K562 (cell line): ENCODE measurements around the gene THRSP. TPM values are rescaled to one million over a fixed set of nuclear protein-coding genes. Genes with fewer than 3 reads are reported as not detected.
"Not testable (repeated sequence)": the region's sequence is repeated elsewhere in the genome, so short reads cannot be mapped to it uniquely, and the experiment has no call there.

Source experiments
- ATAC-seq: fragments of 200-7000 bp; cut with Tn5 transposase; 3 replicates; pipeline ENCODE4 v1.9.1; 2020; ENCODE audit warnings: moderate library complexity
- BruUV-seq: library from RNA; stranded (reverse); fragments of 400-500 nt; replicated peaks from 2 replicates; lab custom pipeline; 2021; lab: Mats Ljungman, UMichigan
- CTCF ChIA-PET: fragments of 300-600 bp; formaldehyde crosslinking; extraction: SDS; loops from one replicate; lab custom pipeline; 2021; ENCODE audit warnings: low intra/inter-chr PET ratio; lab: Yijun Ruan, JAX
- POLR2A ChIA-PET: fragments of 300-600, 350-650 bp; sonication (Branson Sonifier 250); formaldehyde crosslinking; extraction: SDS; loops from one replicate; lab custom pipeline; 2021; ENCODE audit warnings: antibody characterized with exemption, inconsistent platforms; lab: Yijun Ruan, JAX
- DNase-seq, 4 experiments: peaks; one replicate each; pipeline versions ENCODE4 v3.0.0 to v3.0.0-alpha.2; 2011 to 2018; ENCODE audit warnings: low spot score in 3 of 4, mixed read lengths in 3 of 4; ENCODE audit errors: extremely low read depth in 1 of 4
- FAIRE-seq: peaks from 2 replicates; lab custom pipeline; 2011; peaks lifted over from hg19 to GRCh38; lab: Jason Lieb, UNC
- H2AFZ ChIP-seq: 2 replicates; pipeline ENCODE4 v1.6.0; 2011; ENCODE audit warnings: low read depth, low read length, control low read depth, inconsistent platforms
- H3K27ac ChIP-seq: fragments of 200-600 bp; 3 replicates; pipeline ENCODE4 v1.8.0; 2011; ENCODE audit warnings: low read depth, mild to moderate bottlenecking, control low read depth, inconsistent platforms, low read length, moderate library complexity, mixed read lengths; ENCODE audit errors: extremely low read depth
- H3K27me3 ChIP-seq, 2 experiments: fragments of 300-600 bp in 1 of 2; 2 replicates in 1 of 2; 3 replicates in 1 of 2; pipeline versions ENCODE4 v1.6.0 to v1.8.0; 2011; ENCODE audit warnings: inconsistent platforms in 2 of 2, low read length in 2 of 2, mild to moderate bottlenecking in 1 of 2, mixed read lengths in 1 of 2, moderate library complexity in 1 of 2; ENCODE audit not compliant: control insufficient read depth in 2 of 2, insufficient read depth in 2 of 2
- H3K36me3 ChIP-seq: fragments of 300-600 bp; 3 replicates; pipeline ENCODE4 v1.8.0; 2011; ENCODE audit warnings: mild to moderate bottlenecking, low read length, inconsistent platforms; ENCODE audit not compliant: control insufficient read depth, insufficient read depth
- H3K4me1 ChIP-seq, 2 experiments: fragments of 200-600 bp in 1 of 2; replicated peaks in 1 of 2; 2 replicates in 1 of 2; 3 replicates in 1 of 2; pipeline versions ENCODE4 v1.5.1 to v1.8.0; 2011; ENCODE audit warnings: inconsistent platforms in 2 of 2, low read length in 2 of 2, mild to moderate bottlenecking in 1 of 2, mixed read lengths in 1 of 2, moderate library complexity in 1 of 2; ENCODE audit not compliant: control insufficient read depth in 2 of 2, insufficient read depth in 2 of 2
- H3K4me2 ChIP-seq: 2 replicates; pipeline ENCODE4 v1.6.1; 2011; ENCODE audit warnings: low read length, control low read depth, inconsistent platforms, mixed read lengths; ENCODE audit not compliant: insufficient read depth
- H3K4me3 ChIP-seq: fragments of 200-600 bp; sonication (generic), shearing (Covaris generic); 2 replicates; pipeline ENCODE4 v1.5.1; 2016; ENCODE audit warnings: control low read depth, inconsistent platforms
- H3K79me2 ChIP-seq: fragments of 200-600 bp; 3 replicates; pipeline ENCODE4 v1.8.0; 2011; ENCODE audit warnings: low read length, inconsistent platforms; ENCODE audit not compliant: control insufficient read depth, insufficient read depth
- H3K9ac ChIP-seq, 2 experiments: 2 replicates each; pipeline versions ENCODE4 v1.6.0 to v1.6.1; 2011; ENCODE audit warnings: low read depth in 2 of 2, low read length in 2 of 2, control low read depth in 1 of 2, inconsistent platforms in 1 of 2, mild to moderate bottlenecking in 1 of 2, mixed read lengths in 1 of 2; ENCODE audit not compliant: insufficient read depth in 1 of 2
- H3K9me1 ChIP-seq: one replicate; pipeline ENCODE4 v1.6.0; 2011; ENCODE audit warnings: inconsistent platforms, mild to moderate bottlenecking, low read length, moderate library complexity; ENCODE audit not compliant: control insufficient read depth, insufficient read depth
- H3K9me3 ChIP-seq: replicated peaks from 2 replicates; pipeline ENCODE4 v1.5.1; 2011; ENCODE audit warnings: low read depth, low read length, inconsistent platforms; ENCODE audit not compliant: control insufficient read depth, insufficient read depth
- H4K20me1 ChIP-seq: replicated peaks from 2 replicates; pipeline ENCODE4 v1.6.1; 2011; ENCODE audit warnings: low read length, inconsistent platforms, mixed read lengths; ENCODE audit not compliant: control insufficient read depth, insufficient read depth
- C11orf30 ChIP-seq: fragments of 450-650 bp; IDR thresholded peaks from 2 replicates; pipeline ENCODE4 v1.6.1; 2016; ENCODE audit warnings: low read depth, mild to moderate bottlenecking
- FOXA3 ChIP-seq, 2 experiments: fragments of 450-650 bp in 1 of 2; sonication (generic) in 1 of 2; formaldehyde crosslinking; IDR thresholded peaks in 1 of 2; conservative IDR thresholded peaks in 1 of 2; 2 replicates each; pipeline versions ENCODE4 v1.4.0 to v1.8.0; 2020 to 2022; ENCODE audit warnings: mild to moderate bottlenecking in 2 of 2, missing genetic modification reagents in 1 of 2
- MIER1 ChIP-seq: fragments of 450-650 bp; IDR thresholded peaks from 2 replicates; pipeline ENCODE4 v1.6.1; 2016; ENCODE audit warnings: antibody characterized with exemption, mild to moderate bottlenecking, low read depth
- MTF1 ChIP-seq: fragments of 250-450 bp; sonication (Bioruptor Pico); IDR thresholded peaks from 2 replicates; pipeline ENCODE4 v1.9.0; 2021; ENCODE audit warnings: moderate library complexity, mild to moderate bottlenecking, inconsistent platforms, borderline replicate concordance
- SP1 ChIP-seq: sonication (generic); formaldehyde crosslinking; IDR thresholded peaks from 2 replicates; pipeline ENCODE4 v1.8.1; 2022; ENCODE audit warnings: mild to moderate bottlenecking, missing genetic modification reagents
- STAG1 ChIP-seq: sonication (generic); formaldehyde crosslinking; IDR thresholded peaks from 2 replicates; pipeline ENCODE4 v1.5.0; 2020; ENCODE audit warnings: missing genetic modification reagents, borderline replicate concordance
- ZFP30 ChIP-seq: fragments of 250-450 bp; sonication (Bioruptor Pico); IDR thresholded peaks from 2 replicates; pipeline ENCODE4 v1.8.0; 2022; ENCODE audit warnings: moderate library complexity, mild to moderate bottlenecking, inconsistent platforms, borderline replicate concordance
- ZNF121 ChIP-seq: sonication (generic); formaldehyde crosslinking; conservative IDR thresholded peaks from 2 replicates; pipeline ENCODE4 v1.8.0; 2022; ENCODE audit warnings: missing genetic modification reagents
- WGBS: fragments of 100-300 bp; shearing (Covaris generic); methylation state at CpG from one replicate; pipeline ENCODE4 v1.1.6; 2016; ENCODE audit warnings: low coverage, mixed read lengths; ENCODE audit not compliant: insufficient coverage; ENCODE audit errors: missing lambda C conversion rate; 5-methylcytosine and 5-hydroxymethylcytosine counted together
- in situ Hi-C: fragments of 300-500 bp; cut with MboI; formaldehyde crosslinking; loops from 4 replicates; pipeline ENCODE4 v1.15.0; 2018; ENCODE audit warnings: inconsistent platforms, mixed read lengths
- intact Hi-C: fragments of 100-400 bp; cut with micrococcal nuclease; formaldehyde crosslinking; loops from 2 replicates; pipeline ENCODE4 v1.14.2; 2022
- polyA plus RNA-seq, 8 experiments: library from polyadenylated mRNA; depleted of rRNA in 4 of 8; stranded (reverse) in 5 of 8; unstranded in 3 of 8; fragments of >200 nt; fragmentation: Nextera tagmentation in 2 of 8; fragmentation: Illumina TruSeq in 1 of 8; extraction: Ambion mirVana in 2 of 8; extraction: Trizol in 1 of 8; gene quantifications; 2 replicates each; pipeline versions ENCODE4 v1.2.1 to v1.2.3, GENCODE V29; 2011 to 2014; ENCODE audit warnings: inconsistent platforms in 1 of 8, missing spikeins in 1 of 8
- total RNA-seq, 7 experiments: library from RNA; depleted of rRNA in 6 of 7; stranded (reverse); fragments of >200 nt in 6 of 7; fragmentation: Illumina TruSeq in 2 of 7; extraction: Trizol in 2 of 7; gene quantifications; 2 replicates each; pipeline versions ENCODE4 v1.2.1 to v1.2.3, GENCODE V29; 2011 to 2021; ENCODE audit warnings: low replicate concordance in 1 of 7
- TF ChIP-seq, protein P1 (sequence below): sonication (generic); formaldehyde crosslinking; IDR thresholded peaks from 2 replicates; pipeline ENCODE4 v1.8.0; 2023; ENCODE audit warnings: mild to moderate bottlenecking, missing genetic modification reagents

Gene THRSP
- total and polyA plus RNA-seq, 9 of the 15 experiments (the other 6 are each of a cell fraction or from before 2014, with no cell fraction given), result 0.23 to 0.56 (median 0.31) TPM; not detected in 2

DNA sequence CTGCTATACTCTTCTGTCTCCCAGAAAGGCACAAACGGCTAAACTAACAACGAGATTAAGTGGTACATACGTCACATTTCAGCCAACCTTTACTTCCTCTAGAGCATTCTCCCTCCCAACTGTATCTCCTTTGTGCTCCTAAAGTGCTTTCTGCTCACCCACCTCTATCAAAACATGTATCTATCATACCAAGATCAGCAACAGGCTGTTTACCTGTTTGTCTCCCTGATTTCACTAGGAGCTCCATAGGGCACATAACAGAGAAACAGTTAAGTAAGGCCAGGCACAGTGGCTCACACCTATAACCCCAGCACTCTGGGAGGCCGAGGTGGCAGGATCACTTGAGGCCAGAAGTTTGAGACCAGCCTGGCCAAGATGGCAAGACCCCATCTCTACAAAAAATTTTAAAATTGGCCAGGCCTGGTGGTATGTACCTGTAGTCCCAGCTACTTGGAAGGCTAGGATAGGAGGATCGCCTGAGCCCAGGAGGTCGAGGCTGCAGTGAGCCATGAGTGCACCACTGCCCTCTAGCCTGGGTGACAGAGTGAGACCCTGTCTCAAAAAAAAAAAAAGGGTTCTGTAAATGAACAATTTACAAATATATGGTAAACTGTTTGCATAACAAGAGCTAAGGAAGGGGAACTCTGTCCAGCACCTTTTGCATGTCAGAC, 13.2 kb downstream of the THRSP start (continued):
- TF ChIP-seq C11orf30 (no peak), ZFP30 (CRISPR knock-in tag) (no peak), MTF1 (CRISPR knock-in tag) (no peak), FOXA3 (CRISPR knock-in tag; conservative IDR thresholded peaks at IDR 0.05 in 1 of 2, IDR thresholded peaks at IDR 0.05 in 1 of 2) (no peak), STAG1 (no peak), SP1 (CRISPR knock-in tag) (no peak), MIER1 (no peak)
- TF ChIP-seq, protein P1, sequence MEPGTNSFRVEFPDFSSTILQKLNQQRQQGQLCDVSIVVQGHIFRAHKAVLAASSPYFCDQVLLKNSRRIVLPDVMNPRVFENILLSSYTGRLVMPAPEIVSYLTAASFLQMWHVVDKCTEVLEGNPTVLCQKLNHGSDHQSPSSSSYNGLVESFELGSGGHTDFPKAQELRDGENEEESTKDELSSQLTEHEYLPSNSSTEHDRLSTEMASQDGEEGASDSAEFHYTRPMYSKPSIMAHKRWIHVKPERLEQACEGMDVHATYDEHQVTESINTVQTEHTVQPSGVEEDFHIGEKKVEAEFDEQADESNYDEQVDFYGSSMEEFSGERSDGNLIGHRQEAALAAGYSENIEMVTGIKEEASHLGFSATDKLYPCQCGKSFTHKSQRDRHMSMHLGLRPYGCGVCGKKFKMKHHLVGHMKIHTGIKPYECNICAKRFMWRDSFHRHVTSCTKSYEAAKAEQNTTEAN (CRISPR knock-in tag), result no peak

DNA sequence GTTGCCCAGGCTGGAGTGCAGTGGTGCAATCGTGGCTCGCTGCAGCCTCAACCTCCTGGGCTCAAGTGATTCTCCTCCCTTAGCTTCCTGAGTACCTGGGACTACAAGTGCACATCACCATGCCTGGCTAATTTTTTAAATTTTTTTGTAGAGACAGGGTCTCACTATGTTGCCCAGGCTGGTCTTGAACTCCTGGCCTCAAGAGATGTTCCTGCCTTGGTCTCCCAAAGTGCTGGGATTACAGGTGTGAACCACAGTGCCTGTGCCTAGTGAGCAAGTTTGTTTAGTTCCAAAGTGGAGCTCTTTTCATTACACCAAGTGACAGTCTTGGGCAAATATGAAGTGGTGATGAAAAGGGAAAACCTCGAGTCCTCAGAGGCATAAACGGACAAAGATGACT, 13.9 kb downstream of the THRSP start:
- Histone ChIP-seq H3K9ac (peak overlapping the region in 1 of 2 experiments; percentile 91; a peak in 2 of 4 replicates), H3K4me3 (peak overlapping the region; percentile 92), H3K36me3 (peaks cover 35% of the 10 kb centered on the region), H3K79me2 (peaks cover 81% of the 10 kb centered on the region), H3K4me1 (peaks cover 23 to 35% of the 10 kb centered on the region in 2 experiments), H3K4me2 (peak overlapping the region; percentile 99)
- H3K27ac ChIP-seq, in situ Hi-C loops, BruUV-seq, DNase-seq, H3K9me3 ChIP-seq, H2AFZ ChIP-seq, ATAC-seq, H3K27me3 ChIP-seq, CTCF ChIA-PET, H3K9me1 ChIP-seq, intact Hi-C loops, H4K20me1 ChIP-seq, FAIRE-seq: not testable (repeated sequence)
- POLR2A ChIA-PET, result interaction anchor here (0.6 to 2.9 kb wide), 18 partner anchors 9 to 308 kb away, joined by 3 to 18 read pairs (median 3); partner anchors contain the start of genes INTS4 and THRSP
- TF ChIP-seq ZNF121 (CRISPR knock-in tag), result peak; percentile 73
- WGBS, result 45% methylated on average over 4 of the region's 4 CpGs
